ENCODE results near the gene DHRS3. TPM values are rescaled to one million over a fixed set of nuclear protein-coding genes. Genes with fewer than 3 reads are reported as not detected.

DHRS3 gene
- total and polyA plus RNA-seq, 2 of the 13 experiments (the other 11 are each of a cell fraction or from before 2014, with no cell fraction given): 48.5 to 90.5 TPM

- TF ChIP-seq TSC22D2 (CRISPR knock-in tag; IDR thresholded peaks at IDR 0.05; ENCODE audit: borderline replicate concordance) (no peak), ZNF530 (CRISPR knock-in tag; IDR thresholded peaks at IDR 0.05; ENCODE audit: low read depth) (no peak), ZNF414 (CRISPR knock-in tag; IDR thresholded peaks at IDR 0.05) (peak; percentile 99), ZNF598 (CRISPR knock-in tag; IDR thresholded peaks at IDR 0.05; ENCODE audit: borderline replicate concordance) (peak; percentile 19; the same call in 1 of the 2 replicates), RAD51 (IDR thresholded peaks at IDR 0.05; ENCODE audit: borderline replicate concordance) (no peak), ZNF777 (CRISPR knock-in tag; IDR thresholded peaks at IDR 0.05) (no peak), IRF9 (CRISPR knock-in tag; IDR thresholded peaks at IDR 0.05; ENCODE audit: borderline replicate concordance) (peak; percentile 72; the same call in 1 of the 2 replicates), MYNN (CRISPR knock-in tag; IDR thresholded peaks at IDR 0.05; ENCODE audit: low read depth) (0 out of 2 replicates have a peak, but pooled peaks have one; percentile 69), ETS1 (CRISPR knock-in tag; IDR thresholded peaks at IDR 0.05) (no peak), EEA1 (CRISPR knock-in tag; IDR thresholded peaks at IDR 0.05; ENCODE audit: borderline replicate concordance) (no peak), THAP8 (CRISPR knock-in tag; IDR thresholded peaks at IDR 0.05; ENCODE audit: borderline replicate concordance) (no peak), ZNF432 (CRISPR knock-in tag; IDR thresholded peaks at IDR 0.05; ENCODE audit: borderline replicate concordance) (no peak), SMARCE1 (IDR thresholded peaks at IDR 0.05; ENCODE audit: borderline replicate concordance) (peak; percentile 81; the same call in 1 of the 2 replicates), ZSCAN9 (CRISPR knock-in tag; IDR thresholded peaks at IDR 0.05; ENCODE audit: borderline replicate concordance) (0 out of 2 replicates have a peak, but pooled peaks have one; percentile 36), PTBP1 (IDR thresholded peaks at IDR 0.05; ENCODE audit: low read depth, low read length, poor library complexity, severe bottlenecking) (peak; percentile 61), ZNF781 (CRISPR knock-in tag; IDR thresholded peaks at IDR 0.05; ENCODE audit: borderline replicate concordance, not compliant biosample characterization) (no peak), CENPX (CRISPR knock-in tag; IDR thresholded peaks at IDR 0.05) (no peak), FOXK2 (IDR thresholded peaks at IDR 0.05) (no peak), JUN (CRISPR knock-in tag; IDR thresholded peaks at IDR 0.05) (peak; percentile 91; the same call in 1 of the 2 replicates), NPAS2 (CRISPR knock-in tag; IDR thresholded peaks at IDR 0.05; ENCODE audit: borderline replicate concordance) (no peak), KLF16 (CRISPR knock-in tag; IDR thresholded peaks at IDR 0.05) (peak in 1 of 2 experiments; percentile 87; a peak in 2 of 4 replicates), ATM (IDR thresholded peaks at IDR 0.05; ENCODE audit: borderline replicate concordance) (no peak), ZNF274 (CRISPR knock-in tag; IDR thresholded peaks at IDR 0.05) (0 out of 2 replicates have a peak, but pooled peaks have one; percentile 18), IRF2 (CRISPR knock-in tag; IDR thresholded peaks at IDR 0.05) (peak; percentile 89), ATRX (CRISPR knock-in tag; IDR thresholded peaks at IDR 0.05; ENCODE audit: borderline replicate concordance) (no peak), RFXANK (CRISPR knock-in tag; IDR thresholded peaks at IDR 0.05) (0 out of 2 replicates have a peak, but pooled peaks have one; percentile 25), ATF7-NPFF (CRISPR knock-in tag; IDR thresholded peaks at IDR 0.05; ENCODE audit: low read depth) (0 out of 2 replicates have a peak, but pooled peaks have one; percentile 26)
Measured at GRCh38 chr1:12528021-12528852, 89.8 kb downstream of the DHRS3 start (continued).
